Nephron (organoid): ENCODE data around the gene BBS1.

ENCODE experiments used
- H3K27ac Mint-ChIP-seq, 3 experiments: 2 replicates each; pipeline ENCODE4 v1.8.0; 2020; ENCODE audit warnings: mixed read lengths in 3 of 3, mild to moderate bottlenecking in 2 of 3, moderate library complexity in 1 of 3
- H3K27me3 Mint-ChIP-seq: 2 replicates; pipeline ENCODE4 v1.8.0; 2021; ENCODE audit warnings: low read depth, mild to moderate bottlenecking, moderate library complexity, mixed read lengths
- H3K36me3 Mint-ChIP-seq: 2 replicates; pipeline ENCODE4 v1.8.0; 2020; ENCODE audit warnings: low read depth, mixed read lengths
- H3K4me1 Mint-ChIP-seq: 2 replicates; pipeline ENCODE4 v1.8.0; 2020; ENCODE audit warnings: mixed read lengths
- H3K4me3 Mint-ChIP-seq, 3 experiments: 2 replicates each; pipeline ENCODE4 v1.8.0; 2020; ENCODE audit warnings: mild to moderate bottlenecking in 3 of 3, mixed read lengths in 3 of 3, moderate library complexity in 2 of 3
- H3K9me3 Mint-ChIP-seq: 2 replicates; pipeline ENCODE4 v1.8.0; 2020; ENCODE audit warnings: mixed read lengths
- TF ChIP-seq, protein P1 (sequence below), 3 experiments: fragments of 200-600 bp; sonication (generic); IDR thresholded peaks; one replicate each; pipeline ENCODE4 v1.5.0; 2021; ENCODE audit warnings: antibody characterized with exemption in 3 of 3; ENCODE audit not compliant: unreplicated experiment in 3 of 3

BBS1 gene

DNA sequence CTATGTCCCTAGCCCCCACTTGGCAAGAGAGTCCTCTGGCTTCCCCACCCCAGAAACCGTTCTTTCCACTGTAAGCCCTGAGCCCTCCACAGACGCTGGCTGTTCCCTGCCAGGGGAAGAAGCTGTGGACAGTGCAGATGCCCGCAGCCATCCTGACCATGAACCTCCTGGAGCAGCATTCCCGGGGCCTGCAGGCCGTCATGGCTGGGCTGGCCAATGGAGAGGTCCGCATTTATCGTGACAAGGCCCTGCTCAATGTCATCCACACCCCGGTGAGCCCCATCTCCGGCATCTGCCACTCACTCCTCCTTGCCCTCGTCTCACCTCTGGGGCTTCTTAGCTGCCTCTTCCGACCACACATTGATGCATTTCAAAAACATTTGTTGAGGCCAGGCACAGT, 13.2 kb downstream of the BBS1 start:
- Mint-ChIP-seq H3K4me3 (no peak overlapping the region), H3K9me3 (no peaks in the 10 kb centered on the region), H3K27me3 (peaks cover 3% of the 10 kb centered on the region), H3K27ac (no peak overlapping the region), H3K4me1 (no peaks in the 10 kb centered on the region), H3K36me3 (peaks cover 55% of the 10 kb centered on the region)
- TF ChIP-seq, protein P1, sequence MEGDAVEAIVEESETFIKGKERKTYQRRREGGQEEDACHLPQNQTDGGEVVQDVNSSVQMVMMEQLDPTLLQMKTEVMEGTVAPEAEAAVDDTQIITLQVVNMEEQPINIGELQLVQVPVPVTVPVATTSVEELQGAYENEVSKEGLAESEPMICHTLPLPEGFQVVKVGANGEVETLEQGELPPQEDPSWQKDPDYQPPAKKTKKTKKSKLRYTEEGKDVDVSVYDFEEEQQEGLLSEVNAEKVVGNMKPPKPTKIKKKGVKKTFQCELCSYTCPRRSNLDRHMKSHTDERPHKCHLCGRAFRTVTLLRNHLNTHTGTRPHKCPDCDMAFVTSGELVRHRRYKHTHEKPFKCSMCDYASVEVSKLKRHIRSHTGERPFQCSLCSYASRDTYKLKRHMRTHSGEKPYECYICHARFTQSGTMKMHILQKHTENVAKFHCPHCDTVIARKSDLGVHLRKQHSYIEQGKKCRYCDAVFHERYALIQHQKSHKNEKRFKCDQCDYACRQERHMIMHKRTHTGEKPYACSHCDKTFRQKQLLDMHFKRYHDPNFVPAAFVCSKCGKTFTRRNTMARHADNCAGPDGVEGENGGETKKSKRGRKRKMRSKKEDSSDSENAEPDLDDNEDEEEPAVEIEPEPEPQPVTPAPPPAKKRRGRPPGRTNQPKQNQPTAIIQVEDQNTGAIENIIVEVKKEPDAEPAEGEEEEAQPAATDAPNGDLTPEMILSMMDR (IDR thresholded peaks at IDR 0.05; ENCODE audit: unreplicated experiment in 3 of 3): no peak

DNA sequence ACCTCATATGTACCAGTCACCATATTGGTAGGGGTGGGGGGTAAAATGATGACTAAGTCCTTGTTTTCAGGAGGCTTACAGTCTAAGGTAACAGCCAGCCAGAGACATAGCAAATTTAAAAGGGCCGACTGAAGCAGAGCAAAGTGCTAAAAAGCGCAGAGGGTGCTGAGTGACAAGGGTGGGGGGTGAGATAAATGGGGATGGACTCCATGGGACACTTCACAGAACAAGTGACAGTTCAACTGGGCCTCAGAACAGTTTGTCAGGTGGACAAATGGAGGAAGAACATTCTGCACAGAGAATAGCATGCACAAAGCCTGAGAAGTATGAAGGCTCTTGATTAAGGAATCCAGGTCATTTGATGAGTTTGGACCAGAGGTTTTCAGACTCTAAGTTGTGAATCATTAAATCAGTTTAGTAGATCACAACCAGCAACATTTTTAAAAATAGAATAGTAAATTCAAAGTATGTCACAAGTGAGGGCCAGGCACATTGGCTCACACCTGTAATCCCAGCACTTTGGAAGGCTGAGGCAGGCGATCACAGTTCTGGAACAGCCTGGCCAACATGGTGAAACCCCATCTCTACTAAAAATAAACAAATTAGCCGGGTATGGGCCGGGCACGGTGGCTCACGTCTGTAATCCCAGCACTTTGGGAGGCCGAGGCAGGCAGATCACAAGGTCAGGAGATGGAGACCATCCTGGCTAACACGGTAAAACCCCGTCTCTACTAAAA, 14.0 kb downstream of the BBS1 start:
- no peaks in the 10 kb centered on the region for H3K4me1 Mint-ChIP-seq

DNA sequence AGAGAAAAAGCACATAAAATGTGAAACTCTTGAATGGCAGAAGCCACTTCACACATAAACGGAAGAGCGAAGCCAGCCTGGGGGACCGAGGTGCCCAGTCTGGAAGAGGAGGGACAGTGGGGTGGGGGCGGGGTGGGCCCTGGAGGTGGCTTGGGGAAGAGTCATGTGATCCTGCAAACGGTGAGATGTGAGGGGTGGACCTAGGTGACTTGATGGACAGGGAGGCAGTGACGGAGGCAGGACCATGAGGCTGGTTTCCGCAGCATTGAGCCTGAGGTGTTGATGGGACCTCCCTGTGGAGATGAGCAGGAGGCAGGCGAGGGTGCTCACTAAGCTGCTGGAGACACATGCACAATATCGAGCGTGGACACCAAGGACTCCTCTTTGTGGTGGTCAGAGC, 18.6 kb downstream of the BBS1 start:
- TF ChIP-seq, protein P1 (IDR thresholded peaks at IDR 0.05; ENCODE audit: unreplicated experiment in 3 of 3): no peak
- no peaks in the 10 kb centered on the region for H3K9me3 Mint-ChIP-seq
- peaks cover 34% of the 10 kb centered on the region for H3K36me3 Mint-ChIP-seq

More for the DNA sequence above, 14.0 kb downstream of the BBS1 start:
- no peaks in the 10 kb centered on the region for H3K9me3 Mint-ChIP-seq
- H3K36me3 Mint-ChIP-seq: peaks cover 51% of the 10 kb centered on the region
- H3K4me3 Mint-ChIP-seq: no peak overlapping the region
- peaks cover 3% of the 10 kb centered on the region for H3K27me3 Mint-ChIP-seq
- no peak overlapping the region for H3K27ac Mint-ChIP-seq
- TF ChIP-seq, protein P1 (IDR thresholded peaks at IDR 0.05; ENCODE audit: unreplicated experiment in 3 of 3): no peak

DNA sequence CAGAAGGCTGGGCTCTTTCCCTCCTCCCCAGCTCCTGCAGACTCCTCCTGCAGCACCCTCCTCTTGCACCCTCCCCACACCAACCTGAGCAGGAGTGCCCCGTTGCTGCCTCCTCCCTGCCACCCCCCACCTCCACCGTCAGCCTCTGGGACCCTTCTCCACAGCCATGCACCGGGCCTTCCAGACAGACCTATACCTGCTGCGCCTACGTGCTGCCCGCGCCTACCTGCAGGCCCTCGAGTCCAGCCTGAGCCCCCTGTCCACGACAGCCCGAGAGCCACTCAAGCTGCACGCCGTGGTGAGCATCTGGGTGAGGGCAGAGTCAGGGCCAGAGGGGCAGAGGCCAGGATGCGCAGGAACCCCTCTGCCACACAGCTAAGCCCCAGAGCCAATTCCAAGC, 19.2 kb downstream of the BBS1 start:
- Mint-ChIP-seq H3K4me1 (no peaks in the 10 kb centered on the region), H3K27ac (no peak overlapping the region)

More for the DNA sequence above, 18.6 kb downstream of the BBS1 start:
- Mint-ChIP-seq H3K27ac (no peak overlapping the region), H3K4me3 (no peak overlapping the region), H3K27me3 (no peaks in the 10 kb centered on the region), H3K4me1 (no peaks in the 10 kb centered on the region)

DNA sequence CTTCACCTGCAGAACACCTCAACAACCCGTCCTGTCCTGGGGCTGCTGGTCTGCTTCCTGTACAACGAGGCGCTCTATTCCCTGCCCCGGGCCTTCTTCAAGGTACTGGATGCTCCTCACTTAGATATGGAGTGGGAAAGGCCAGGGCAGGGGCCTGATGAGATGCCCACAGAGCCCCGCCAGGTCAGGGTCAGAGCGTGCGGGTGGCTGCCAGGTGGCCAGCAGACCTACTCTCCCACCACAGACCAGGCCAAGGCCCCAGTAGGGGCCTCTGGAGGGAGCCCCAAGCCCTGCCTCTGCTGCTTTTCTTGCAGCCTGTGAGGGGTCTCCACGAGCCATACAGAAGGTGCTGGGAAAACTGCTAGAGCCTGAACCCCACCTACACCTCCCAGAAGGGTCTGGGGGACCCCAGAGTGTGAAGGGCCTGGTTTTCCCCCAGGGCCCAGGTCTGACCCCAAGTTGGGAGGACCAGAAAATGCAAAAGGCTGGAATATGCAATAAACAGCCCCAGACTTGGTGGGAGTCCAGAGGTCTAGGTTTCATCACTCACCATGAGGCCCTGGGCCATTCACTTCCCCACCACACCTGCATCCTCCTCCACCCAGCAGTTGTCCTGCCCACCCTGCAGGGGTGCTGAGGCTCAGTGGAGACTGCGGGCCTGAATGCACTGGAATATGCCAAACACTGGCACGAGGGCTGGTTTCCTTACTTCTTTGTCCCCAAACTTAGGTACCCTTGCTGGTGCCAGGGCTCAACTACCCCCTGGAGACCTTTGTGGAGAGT, 20.7 kb downstream of the BBS1 start:
- no peaks in the 10 kb centered on the region for H3K27me3 Mint-ChIP-seq
- H3K4me3 Mint-ChIP-seq: no peak overlapping the region
- H3K9me3 Mint-ChIP-seq: no peaks in the 10 kb centered on the region
- H3K36me3 Mint-ChIP-seq: peaks cover 37% of the 10 kb centered on the region
- TF ChIP-seq, protein P1 (IDR thresholded peaks at IDR 0.05; ENCODE audit: unreplicated experiment in 3 of 3): no peak
- H3K4me1 Mint-ChIP-seq: no peaks in the 10 kb centered on the region
- H3K27ac Mint-ChIP-seq: no peak overlapping the region

More for the DNA sequence above, 19.2 kb downstream of the BBS1 start:
- Mint-ChIP-seq H3K27me3 (no peaks in the 10 kb centered on the region), H3K4me3 (no peak overlapping the region), H3K9me3 (no peaks in the 10 kb centered on the region), H3K36me3 (peaks cover 30% of the 10 kb centered on the region)
- TF ChIP-seq, protein P1 (IDR thresholded peaks at IDR 0.05; ENCODE audit: unreplicated experiment in 3 of 3): no peak
